ENCODE data around the gene KIF5A. TPM values are rescaled to one million over a fixed set of nuclear protein-coding genes. Genes with fewer than 3 reads are reported as not detected.

Gene KIF5A
- total RNA-seq, 1 donor: 0.36 TPM

- no peak for DNase-seq (ENCODE audit: insufficient read length, low spot score, missing footprints)
- no peak overlapping the region for H2AFZ ChIP-seq (ENCODE audit: low read length)
- H3K4me2 ChIP-seq (ENCODE audit: insufficient read depth, low read length): no peak overlapping the region
- no peaks in the 10 kb centered on the region for H3K9me3 ChIP-seq (ENCODE audit: low read depth, low read length)
- no peaks in the 10 kb centered on the region for H3K4me1 ChIP-seq (ENCODE audit: insufficient read depth, low read length)
- TF ChIP-seq, protein P1, sequence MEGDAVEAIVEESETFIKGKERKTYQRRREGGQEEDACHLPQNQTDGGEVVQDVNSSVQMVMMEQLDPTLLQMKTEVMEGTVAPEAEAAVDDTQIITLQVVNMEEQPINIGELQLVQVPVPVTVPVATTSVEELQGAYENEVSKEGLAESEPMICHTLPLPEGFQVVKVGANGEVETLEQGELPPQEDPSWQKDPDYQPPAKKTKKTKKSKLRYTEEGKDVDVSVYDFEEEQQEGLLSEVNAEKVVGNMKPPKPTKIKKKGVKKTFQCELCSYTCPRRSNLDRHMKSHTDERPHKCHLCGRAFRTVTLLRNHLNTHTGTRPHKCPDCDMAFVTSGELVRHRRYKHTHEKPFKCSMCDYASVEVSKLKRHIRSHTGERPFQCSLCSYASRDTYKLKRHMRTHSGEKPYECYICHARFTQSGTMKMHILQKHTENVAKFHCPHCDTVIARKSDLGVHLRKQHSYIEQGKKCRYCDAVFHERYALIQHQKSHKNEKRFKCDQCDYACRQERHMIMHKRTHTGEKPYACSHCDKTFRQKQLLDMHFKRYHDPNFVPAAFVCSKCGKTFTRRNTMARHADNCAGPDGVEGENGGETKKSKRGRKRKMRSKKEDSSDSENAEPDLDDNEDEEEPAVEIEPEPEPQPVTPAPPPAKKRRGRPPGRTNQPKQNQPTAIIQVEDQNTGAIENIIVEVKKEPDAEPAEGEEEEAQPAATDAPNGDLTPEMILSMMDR (IDR thresholded peaks at IDR 0.05; ENCODE audit: extremely low read depth, low read depth, low read length): no peak
- H3K79me2 ChIP-seq (ENCODE audit: insufficient read depth, low read length): peaks cover 20% of the 10 kb centered on the region
- peaks cover 88% of the 10 kb centered on the region for H3K36me3 ChIP-seq (ENCODE audit: insufficient read depth, low read length)
- no peak overlapping the region for H3K4me3 ChIP-seq (ENCODE audit: insufficient read depth, low read length)
- no peak overlapping the region for H3K27ac ChIP-seq (ENCODE audit: low read depth, low read length)
- peaks cover 22% of the 10 kb centered on the region for H4K20me1 ChIP-seq (ENCODE audit: insufficient read depth, low read length)
- H3K27me3 ChIP-seq (ENCODE audit: insufficient read depth, low read length): no peaks in the 10 kb centered on the region
Observed at GRCh38 chr12:57530396-57531142, 19.3 kb upstream of the KIF5A start.

- Histone ChIP-seq H2AFZ (ENCODE audit: low read length) (no peak overlapping the region), H3K36me3 (ENCODE audit: insufficient read depth, low read length) (peaks cover 87% of the 10 kb centered on the region), H3K4me3 (ENCODE audit: insufficient read depth, low read length) (no peak overlapping the region), H3K9me3 (ENCODE audit: low read depth, low read length) (no peaks in the 10 kb centered on the region), H3K79me2 (ENCODE audit: insufficient read depth, low read length) (peaks cover 12% of the 10 kb centered on the region), H3K4me1 (ENCODE audit: insufficient read depth, low read length) (no peaks in the 10 kb centered on the region), H3K27me3 (ENCODE audit: insufficient read depth, low read length) (no peaks in the 10 kb centered on the region), H3K4me2 (ENCODE audit: insufficient read depth, low read length) (no peak overlapping the region), H4K20me1 (ENCODE audit: insufficient read depth, low read length) (peaks cover 22% of the 10 kb centered on the region), H3K27ac (ENCODE audit: low read depth, low read length) (no peak overlapping the region)
- DNase-seq (ENCODE audit: insufficient read length, low spot score, missing footprints): peak; percentile 58
- TF ChIP-seq, protein P1 (IDR thresholded peaks at IDR 0.05; ENCODE audit: extremely low read depth, low read depth, low read length): no peak
Observed at GRCh38 chr12:57531836-57532235, 18.0 kb upstream of the KIF5A start.

DNA sequence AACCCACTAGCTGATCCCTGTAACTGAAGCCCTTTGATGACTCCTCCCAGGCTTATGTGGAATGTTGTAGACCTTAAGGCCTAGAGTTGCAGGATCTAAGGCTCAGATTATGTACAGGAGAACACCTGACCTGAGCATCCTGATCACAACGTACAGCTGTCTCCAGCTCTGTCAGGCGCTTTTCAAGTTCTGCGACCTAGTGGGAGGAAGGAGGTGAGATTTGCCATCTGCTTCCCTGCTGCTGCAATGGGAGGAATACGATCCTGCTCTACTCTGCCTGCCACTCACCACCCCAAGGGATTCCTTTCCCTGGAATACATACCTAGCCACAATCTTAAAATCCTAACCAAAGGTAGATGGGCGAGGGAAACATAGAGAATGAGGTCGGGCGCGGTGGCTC, 16.7 kb upstream of the KIF5A start:
- Histone ChIP-seq H3K79me2 (ENCODE audit: insufficient read depth, low read length) (peaks cover 12% of the 10 kb centered on the region), H2AFZ (ENCODE audit: low read length) (no peak overlapping the region), H3K27me3 (ENCODE audit: insufficient read depth, low read length) (no peaks in the 10 kb centered on the region), H3K4me3 (ENCODE audit: insufficient read depth, low read length) (no peak overlapping the region), H3K4me1 (ENCODE audit: insufficient read depth, low read length) (no peaks in the 10 kb centered on the region), H3K27ac (ENCODE audit: low read depth, low read length) (no peak overlapping the region), H3K4me2 (ENCODE audit: insufficient read depth, low read length) (no peak overlapping the region), H4K20me1 (ENCODE audit: insufficient read depth, low read length) (peaks cover 20% of the 10 kb centered on the region), H3K36me3 (ENCODE audit: insufficient read depth, low read length) (peaks cover 86% of the 10 kb centered on the region), H3K9me3 (ENCODE audit: low read depth, low read length) (no peaks in the 10 kb centered on the region)
- no peak for DNase-seq (ENCODE audit: insufficient read length, low spot score, missing footprints)
- TF ChIP-seq, protein P1 (IDR thresholded peaks at IDR 0.05; ENCODE audit: extremely low read depth, low read depth, low read length): no peak

GRCh38 chr12:57534250-57534649, 15.6 kb upstream of the KIF5A start:
- H3K4me2 ChIP-seq (ENCODE audit: insufficient read depth, low read length): no peak overlapping the region
- H3K4me1 ChIP-seq (ENCODE audit: insufficient read depth, low read length): no peaks in the 10 kb centered on the region
- H2AFZ ChIP-seq (ENCODE audit: low read length): no peak overlapping the region
- H3K27me3 ChIP-seq (ENCODE audit: insufficient read depth, low read length): no peaks in the 10 kb centered on the region
- peaks cover 19% of the 10 kb centered on the region for H3K79me2 ChIP-seq (ENCODE audit: insufficient read depth, low read length)
- H3K27ac ChIP-seq (ENCODE audit: low read depth, low read length): no peak overlapping the region
- no peaks in the 10 kb centered on the region for H3K9me3 ChIP-seq (ENCODE audit: low read depth, low read length)
- TF ChIP-seq, protein P1 (IDR thresholded peaks at IDR 0.05; ENCODE audit: extremely low read depth, low read depth, low read length): no peak
- peaks cover 20% of the 10 kb centered on the region for H4K20me1 ChIP-seq (ENCODE audit: insufficient read depth, low read length)
- DNase-seq (ENCODE audit: insufficient read length, low spot score, missing footprints): no peak
- peaks cover 83% of the 10 kb centered on the region for H3K36me3 ChIP-seq (ENCODE audit: insufficient read depth, low read length)
- H3K4me3 ChIP-seq (ENCODE audit: insufficient read depth, low read length): no peak overlapping the region
